ENCODE data around the gene RMND5B.

Gene RMND5B

DNA sequence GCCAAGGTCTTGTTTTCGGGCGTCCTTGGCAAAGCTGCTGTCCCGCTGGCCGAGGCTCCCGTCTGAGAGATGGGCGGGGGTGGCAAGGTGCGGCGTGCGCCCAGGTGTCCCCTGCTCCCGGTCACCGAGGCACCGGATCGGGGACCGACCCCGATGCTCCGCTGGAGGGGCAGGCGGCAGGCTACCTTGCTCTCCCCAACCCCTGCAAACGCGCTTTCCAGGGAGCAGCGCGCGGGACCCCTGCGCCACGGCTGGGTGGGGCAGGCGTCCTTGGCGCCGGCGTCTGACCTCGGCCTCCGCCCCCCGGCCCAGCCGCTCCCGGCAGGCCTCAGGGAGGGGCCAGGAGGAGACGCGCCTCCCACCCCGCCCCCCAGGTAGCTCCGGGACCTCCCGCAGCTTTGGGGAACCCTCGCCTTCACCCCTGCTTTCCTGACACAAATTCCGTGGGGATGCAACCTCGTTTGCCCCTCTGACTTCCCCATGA lies 16.9 kb upstream of the RMND5B start:
- Histone ChIP-seq H3K9ac (ENCODE audit: low read length) (peak overlapping the region; percentile 85), H3K27ac (ENCODE audit: low read depth, low read length) (peak overlapping the region; percentile 91; the same call in 1 of the 2 replicates), H3K4me1 (ENCODE audit: control insufficient read depth, insufficient read depth, low read length) (peaks cover 36% of the 10 kb centered on the region), H3K36me3 (ENCODE audit: control insufficient read depth, insufficient read depth, low read length) (no peaks in the 10 kb centered on the region), H3K4me3 (ENCODE audit: low read depth, low read length) (peak overlapping the region; percentile 90), H3K27me3 (ENCODE audit: control insufficient read depth, insufficient read depth, low read length) (no peaks in the 10 kb centered on the region), H3K9me3 (ENCODE audit: control insufficient read depth, insufficient read depth, low read depth, low read length) (0 out of 2 replicates have a peak, but pooled peaks cover 4% of the 10 kb centered on the region)

DNA sequence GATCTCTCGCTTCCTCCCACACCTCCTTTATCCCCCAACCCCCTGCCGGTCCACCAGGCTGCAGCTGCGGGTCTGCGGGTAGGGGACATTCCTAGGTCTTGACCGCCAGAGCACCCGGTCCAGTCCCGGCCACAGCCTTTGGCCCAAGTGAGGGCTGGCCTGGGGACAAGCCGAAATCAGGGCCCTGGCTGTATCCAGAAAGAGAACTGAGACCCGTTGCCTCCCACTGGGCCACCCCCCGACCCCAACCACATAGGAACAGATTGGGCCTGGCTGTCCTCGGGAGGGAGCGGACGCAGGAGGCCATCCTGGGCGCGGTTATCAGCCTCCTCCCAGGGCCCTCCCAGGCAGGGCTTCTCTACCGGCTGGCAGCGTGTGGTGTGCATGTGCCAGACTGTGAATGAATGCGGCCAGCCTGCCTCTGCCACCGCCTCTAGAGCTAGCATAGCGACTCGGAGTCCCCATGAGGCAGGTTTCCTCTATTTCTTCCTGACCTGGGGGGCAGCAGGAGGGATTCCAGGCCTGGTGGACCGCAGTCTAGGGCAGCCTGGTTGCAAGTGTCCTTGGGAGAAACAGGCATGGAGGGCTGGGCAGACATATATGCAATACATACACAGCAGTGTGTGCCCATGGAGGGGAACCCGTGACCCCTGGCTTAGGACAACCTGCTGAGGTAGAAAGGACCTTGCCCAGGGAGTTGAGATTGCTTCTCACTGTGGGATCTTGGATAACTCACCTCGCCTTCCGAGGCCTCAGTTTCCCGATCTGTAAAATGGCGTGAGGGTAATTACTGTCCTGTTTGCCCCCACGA lies 16.3 kb upstream of the RMND5B start:
- Histone ChIP-seq H3K27me3 (ENCODE audit: control insufficient read depth, insufficient read depth, low read length) (no peaks in the 10 kb centered on the region), H3K36me3 (ENCODE audit: control insufficient read depth, insufficient read depth, low read length) (no peaks in the 10 kb centered on the region), H3K9me3 (ENCODE audit: control insufficient read depth, insufficient read depth, low read depth, low read length) (0 out of 2 replicates have a peak, but pooled peaks cover 4% of the 10 kb centered on the region), H3K4me1 (ENCODE audit: control insufficient read depth, insufficient read depth, low read length) (peaks cover 36% of the 10 kb centered on the region), H3K4me3 (ENCODE audit: low read depth, low read length) (peak overlapping the region; percentile 90), H3K27ac (ENCODE audit: low read depth, low read length) (peak overlapping the region; percentile 91; the same call in 1 of the 2 replicates), H3K9ac (ENCODE audit: low read length) (peak overlapping the region; percentile 85)

DNA sequence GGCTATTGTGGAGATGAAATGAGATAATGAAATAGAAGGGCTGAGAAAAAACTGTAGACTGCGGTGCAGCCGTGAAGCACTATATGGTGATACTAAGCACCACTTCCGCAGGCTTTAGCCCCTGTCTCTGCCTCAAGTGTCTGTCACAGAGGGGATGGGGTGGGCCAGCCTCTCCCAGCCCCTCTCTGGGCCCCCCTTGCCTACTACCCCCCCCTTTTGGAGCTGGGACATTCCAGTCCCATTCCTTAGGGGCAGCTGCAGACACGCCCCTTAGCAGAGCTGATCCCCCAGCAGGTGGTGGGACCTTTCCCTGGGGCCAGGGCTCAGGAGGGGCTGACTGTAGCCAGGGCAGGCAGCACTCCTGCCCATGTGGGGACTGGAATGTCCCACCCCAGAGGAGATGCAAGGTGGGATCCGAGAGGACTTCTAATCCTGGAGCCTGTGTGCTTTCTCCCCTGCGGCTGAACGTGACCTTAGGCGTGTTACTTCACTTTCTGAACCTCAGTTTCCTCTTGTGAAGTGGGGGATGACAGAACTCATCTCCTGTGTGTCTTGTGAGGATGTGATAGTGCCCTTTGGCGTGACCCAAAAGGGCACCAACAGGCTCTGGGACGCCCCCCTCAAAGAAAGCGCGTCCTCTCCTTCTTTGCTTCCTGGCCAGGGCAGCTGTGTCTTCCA lies 15.5 kb upstream of the RMND5B start:
- no peaks in the 10 kb centered on the region for H3K27me3 ChIP-seq (ENCODE audit: control insufficient read depth, insufficient read depth, low read length)
- H3K4me3 ChIP-seq (ENCODE audit: low read depth, low read length) = peak overlapping the region; percentile 90
- peak overlapping the region; percentile 91 for H3K27ac ChIP-seq (ENCODE audit: low read depth, low read length)
- H3K9me3 ChIP-seq (ENCODE audit: control insufficient read depth, insufficient read depth, low read depth, low read length) = 0 out of 2 replicates have a peak, but pooled peaks cover 4% of the 10 kb centered on the region
- H3K4me1 ChIP-seq (ENCODE audit: control insufficient read depth, insufficient read depth, low read length) = peaks cover 38% of the 10 kb centered on the region
- H3K9ac ChIP-seq (ENCODE audit: low read length) = peak overlapping the region; percentile 85
- peaks cover 6% of the 10 kb centered on the region for H3K36me3 ChIP-seq (ENCODE audit: control insufficient read depth, insufficient read depth, low read length)

DNA sequence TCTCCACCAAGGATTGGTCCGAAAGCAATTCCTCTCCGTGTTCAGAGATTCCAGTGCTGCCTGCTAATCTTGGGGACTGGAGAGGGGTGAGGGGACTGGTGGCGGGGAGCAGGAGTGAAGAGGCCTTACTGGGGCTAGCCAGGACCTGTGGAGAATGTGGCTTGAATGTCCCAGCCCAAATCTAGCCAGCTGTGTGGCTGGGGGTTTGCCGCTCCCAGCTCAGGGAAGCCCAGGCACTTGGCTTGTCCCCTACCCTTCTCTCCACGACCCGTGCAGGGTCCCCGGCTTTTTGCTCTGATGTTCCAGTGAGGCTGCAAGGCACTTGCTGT lies 15.0 kb upstream of the RMND5B start:
- peak overlapping the region; percentile 85 for H3K9ac ChIP-seq (ENCODE audit: low read length)
- no peaks in the 10 kb centered on the region for H3K27me3 ChIP-seq (ENCODE audit: control insufficient read depth, insufficient read depth, low read length)
- peaks cover 38% of the 10 kb centered on the region for H3K4me1 ChIP-seq (ENCODE audit: control insufficient read depth, insufficient read depth, low read length)
- peak overlapping the region; percentile 90 for H3K4me3 ChIP-seq (ENCODE audit: low read depth, low read length)
- H3K36me3 ChIP-seq (ENCODE audit: control insufficient read depth, insufficient read depth, low read length) = peaks cover 11% of the 10 kb centered on the region
- H3K27ac ChIP-seq (ENCODE audit: low read depth, low read length) = peak overlapping the region; percentile 91
- 0 out of 2 replicates have a peak, but pooled peaks cover 4% of the 10 kb centered on the region for H3K9me3 ChIP-seq (ENCODE audit: control insufficient read depth, insufficient read depth, low read depth, low read length)

DNA sequence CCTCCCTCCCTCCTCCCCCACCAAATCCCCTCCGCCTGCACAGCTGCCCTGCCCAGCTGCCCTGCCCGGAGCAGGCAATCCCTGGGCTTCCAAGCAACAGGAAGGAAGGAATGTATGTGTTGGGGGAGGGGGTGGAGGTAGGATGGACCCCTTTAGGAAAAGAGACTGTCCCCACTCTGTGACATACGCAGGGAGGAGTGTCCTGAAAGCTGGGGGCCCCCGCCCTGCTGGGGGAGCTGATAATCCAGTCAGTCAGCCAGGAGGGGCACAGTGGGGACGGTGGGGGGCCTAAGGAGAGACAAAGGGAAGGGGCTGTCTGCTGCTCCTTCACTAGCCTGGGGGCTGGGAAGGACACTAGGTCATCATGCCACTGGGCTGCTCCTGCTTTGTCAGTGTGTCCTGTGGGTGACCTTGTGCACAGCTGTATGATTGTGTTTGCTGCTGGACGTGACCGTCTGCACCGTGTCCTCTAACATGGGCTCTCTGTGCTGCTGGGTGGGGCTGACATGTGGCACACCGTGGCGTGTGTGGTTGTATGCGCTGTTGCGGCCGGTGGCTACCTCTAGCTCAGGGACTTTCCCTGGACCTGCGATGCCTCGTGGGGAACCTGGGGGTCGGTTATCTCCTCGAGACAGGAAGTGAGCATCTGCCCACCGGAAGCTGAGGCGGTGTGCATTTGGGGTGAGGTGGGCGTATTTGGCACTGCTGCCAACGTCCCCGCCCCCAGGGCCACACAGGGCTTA lies 14.5 kb upstream of the RMND5B start:
- peak overlapping the region; percentile 90 for H3K4me3 ChIP-seq (ENCODE audit: low read depth, low read length)

DNA sequence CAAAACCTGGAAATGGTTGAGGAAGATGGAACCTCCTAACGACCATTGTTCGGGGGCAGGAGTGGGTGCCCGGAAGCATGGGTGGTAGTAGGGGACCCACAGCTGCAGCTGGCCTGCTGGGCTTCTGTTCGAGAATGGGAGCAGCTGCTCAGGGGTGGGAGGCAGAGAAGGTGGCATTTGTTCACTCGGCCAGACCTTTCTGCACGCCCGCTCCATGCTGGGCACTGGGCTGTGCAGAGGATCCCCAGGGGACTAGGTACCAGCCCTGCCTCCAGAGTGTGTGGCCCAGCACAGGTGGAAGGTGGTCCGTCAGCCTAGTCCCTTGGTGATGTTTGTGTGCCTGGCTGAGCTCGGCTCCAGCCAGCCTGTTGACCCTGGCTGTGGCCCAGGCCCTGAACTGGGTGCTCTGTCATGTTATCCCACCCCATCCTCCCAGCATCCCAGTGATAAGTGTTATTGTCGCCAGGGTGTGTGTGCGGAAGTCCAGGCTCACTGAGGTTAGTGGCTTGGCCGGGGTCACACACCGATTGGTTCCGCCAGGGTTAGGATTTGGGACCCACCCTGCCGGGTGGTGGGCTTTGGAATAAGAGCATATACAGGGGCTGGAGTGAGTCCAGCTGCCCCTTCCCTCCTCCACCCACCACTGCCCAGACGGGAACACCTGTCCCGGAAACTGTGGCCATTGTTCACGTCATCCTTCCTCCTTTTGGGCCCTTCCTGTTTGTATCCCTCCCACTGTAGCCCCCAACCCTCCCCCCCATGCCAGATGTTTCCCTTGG lies 12.7 kb upstream of the RMND5B start:
- Histone ChIP-seq H3K27ac (ENCODE audit: low read depth, low read length) (no peak overlapping the region), H3K27me3 (ENCODE audit: control insufficient read depth, insufficient read depth, low read length) (no peaks in the 10 kb centered on the region), H3K4me3 (ENCODE audit: low read depth, low read length) (no peak overlapping the region), H3K9me3 (ENCODE audit: control insufficient read depth, insufficient read depth, low read depth, low read length) (no peaks in the 10 kb centered on the region), H3K4me1 (ENCODE audit: control insufficient read depth, insufficient read depth, low read length) (peaks cover 49% of the 10 kb centered on the region), H3K9ac (ENCODE audit: low read length) (no peak overlapping the region), H3K36me3 (ENCODE audit: control insufficient read depth, insufficient read depth, low read length) (peaks cover 33% of the 10 kb centered on the region)

More for the DNA sequence above, 14.5 kb upstream of the RMND5B start:
- Histone ChIP-seq H3K27ac (ENCODE audit: low read depth, low read length) (peak overlapping the region; percentile 91; the same call in 1 of the 2 replicates), H3K36me3 (ENCODE audit: control insufficient read depth, insufficient read depth, low read length) (peaks cover 15% of the 10 kb centered on the region), H3K27me3 (ENCODE audit: control insufficient read depth, insufficient read depth, low read length) (no peaks in the 10 kb centered on the region), H3K9ac (ENCODE audit: low read length) (peak overlapping the region; percentile 85), H3K4me1 (ENCODE audit: control insufficient read depth, insufficient read depth, low read length) (peaks cover 41% of the 10 kb centered on the region), H3K9me3 (ENCODE audit: control insufficient read depth, insufficient read depth, low read depth, low read length) (0 out of 2 replicates have a peak, but pooled peaks cover 4% of the 10 kb centered on the region)

DNA sequence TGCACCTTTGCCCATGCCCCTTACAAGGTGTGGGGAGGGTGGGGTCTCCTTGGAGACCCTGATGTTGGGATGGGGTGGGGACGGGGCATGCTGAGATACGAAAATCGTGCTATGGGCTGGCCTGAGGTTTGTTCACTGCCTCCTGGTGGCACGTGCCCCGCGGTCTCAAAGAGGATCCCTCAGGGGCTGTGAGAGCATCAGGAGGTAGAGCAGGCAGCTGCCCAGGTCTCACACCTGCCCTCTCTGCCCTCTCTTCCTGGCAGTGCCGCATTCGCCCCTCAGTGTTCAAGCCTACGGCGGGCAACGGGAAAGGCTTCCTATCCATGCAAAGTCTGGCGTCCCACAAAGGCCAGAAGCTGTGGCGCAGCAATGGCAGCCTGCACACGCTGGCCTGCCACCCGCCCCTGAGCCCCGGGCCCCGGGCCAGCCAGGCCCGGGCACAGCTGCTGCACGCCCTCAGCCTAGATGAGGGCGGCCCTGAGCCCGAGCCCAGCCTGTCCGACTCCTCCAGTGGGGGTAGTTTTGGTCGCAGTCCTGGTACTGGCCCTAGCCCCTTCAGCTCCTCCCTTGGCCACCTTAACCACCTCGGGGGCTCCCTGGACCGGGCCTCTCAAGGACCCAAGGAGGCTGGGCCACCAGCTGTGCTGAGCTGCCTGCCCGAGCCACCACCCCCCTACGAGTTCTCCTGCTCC lies 10.8 kb upstream of the RMND5B start:
- Histone ChIP-seq H3K4me1 (ENCODE audit: control insufficient read depth, insufficient read depth, low read length) (peaks cover 62% of the 10 kb centered on the region), H3K27ac (ENCODE audit: low read depth, low read length) (no peak overlapping the region), H3K27me3 (ENCODE audit: control insufficient read depth, insufficient read depth, low read length) (no peaks in the 10 kb centered on the region), H3K9ac (ENCODE audit: low read length) (no peak overlapping the region), H3K9me3 (ENCODE audit: control insufficient read depth, insufficient read depth, low read depth, low read length) (no peaks in the 10 kb centered on the region), H3K36me3 (ENCODE audit: control insufficient read depth, insufficient read depth, low read length) (peaks cover 46% of the 10 kb centered on the region), H3K4me3 (ENCODE audit: low read depth, low read length) (no peak overlapping the region)

DNA sequence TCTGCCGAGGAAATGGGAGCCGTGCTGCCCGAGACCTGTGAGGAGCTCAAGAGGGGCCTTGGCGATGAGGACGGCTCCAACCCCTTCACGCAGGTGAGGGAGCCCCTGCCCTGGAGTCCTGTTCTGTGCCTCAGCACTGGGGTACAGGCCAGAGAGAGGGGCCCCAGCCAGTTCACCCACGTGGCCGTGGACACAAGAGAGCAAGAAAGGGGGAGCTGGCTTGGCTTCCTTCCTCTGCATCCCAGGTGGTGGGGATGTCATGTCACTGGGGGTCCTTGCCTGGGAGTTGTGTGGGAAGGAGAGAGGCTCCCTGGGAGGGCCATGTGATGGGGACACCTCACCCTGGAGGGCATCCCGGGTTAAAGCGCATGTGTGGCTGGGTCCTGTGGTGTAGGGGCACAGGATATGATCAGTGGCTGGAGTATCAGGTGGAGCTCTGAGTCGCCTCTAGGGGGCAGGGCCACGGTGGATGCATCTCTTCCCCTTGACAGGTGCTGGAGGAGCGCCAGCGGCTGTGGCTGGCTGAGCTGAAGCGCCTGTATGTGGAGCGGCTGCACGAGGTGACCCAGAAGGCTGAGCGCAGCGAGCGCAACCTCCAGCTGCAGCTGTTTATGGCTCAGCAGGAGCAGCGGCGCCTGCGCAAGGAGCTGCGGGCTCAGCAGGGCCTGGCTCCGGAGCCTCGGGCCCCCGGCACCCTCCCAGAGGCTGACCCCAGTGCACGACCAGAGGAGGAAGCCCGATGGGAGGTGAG lies 10.0 kb upstream of the RMND5B start:
- H3K4me1 ChIP-seq (ENCODE audit: control insufficient read depth, insufficient read depth, low read length) = peaks cover 60% of the 10 kb centered on the region
- no peak overlapping the region for H3K4me3 ChIP-seq (ENCODE audit: low read depth, low read length)
- peaks cover 46% of the 10 kb centered on the region for H3K36me3 ChIP-seq (ENCODE audit: control insufficient read depth, insufficient read depth, low read length)

DNA sequence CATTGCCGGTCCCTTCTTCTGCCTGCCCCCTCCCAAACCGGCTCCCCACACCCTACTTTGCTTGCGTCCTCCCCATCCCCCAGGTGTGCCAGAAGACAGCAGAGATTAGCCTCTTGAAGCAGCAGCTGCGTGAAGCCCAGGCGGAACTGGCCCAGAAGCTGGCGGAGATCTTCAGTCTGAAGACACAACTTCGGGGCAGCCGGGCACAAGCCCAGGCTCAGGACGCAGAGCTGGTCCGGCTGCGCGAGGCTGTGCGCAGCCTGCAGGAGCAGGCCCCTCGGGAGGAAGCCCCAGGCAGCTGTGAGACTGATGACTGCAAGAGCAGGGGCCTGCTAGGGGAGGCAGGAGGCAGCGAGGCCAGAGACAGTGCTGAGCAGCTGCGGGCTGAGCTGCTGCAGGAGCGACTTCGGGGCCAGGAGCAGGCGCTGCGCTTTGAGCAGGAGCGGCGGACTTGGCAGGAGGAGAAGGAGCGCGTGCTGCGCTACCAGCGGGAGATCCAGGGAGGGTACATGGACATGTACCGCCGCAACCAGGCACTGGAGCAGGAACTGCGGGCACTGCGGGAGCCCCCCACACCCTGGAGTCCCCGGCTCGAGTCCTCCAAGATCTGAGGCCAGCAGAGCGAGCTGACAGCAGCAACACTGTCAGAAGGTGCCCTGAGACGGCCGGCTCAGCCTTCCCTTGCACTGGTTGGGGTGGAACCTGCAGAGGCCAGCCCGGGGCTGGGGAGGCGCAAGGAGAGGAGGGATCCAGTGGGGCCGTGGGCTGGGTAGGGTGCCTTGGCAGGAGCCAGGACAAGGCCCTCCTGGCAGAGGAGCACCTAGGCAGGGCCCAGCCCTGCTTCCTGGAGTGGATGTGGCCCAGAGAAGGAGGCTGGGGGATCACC lies 9.2 kb upstream of the RMND5B start:
- no peaks in the 10 kb centered on the region for H3K27me3 ChIP-seq (ENCODE audit: control insufficient read depth, insufficient read depth, low read length)
- H3K4me1 ChIP-seq (ENCODE audit: control insufficient read depth, insufficient read depth, low read length) = peaks cover 55% of the 10 kb centered on the region
- peak overlapping the region; percentile 18; the same call in 1 of the 2 replicates for H3K27ac ChIP-seq (ENCODE audit: low read depth, low read length)
- H3K36me3 ChIP-seq (ENCODE audit: control insufficient read depth, insufficient read depth, low read length) = peaks cover 46% of the 10 kb centered on the region
- no peak overlapping the region for H3K4me3 ChIP-seq (ENCODE audit: low read depth, low read length)
- H3K9me3 ChIP-seq (ENCODE audit: control insufficient read depth, insufficient read depth, low read depth, low read length) = no peaks in the 10 kb centered on the region
- no peak overlapping the region for H3K9ac ChIP-seq (ENCODE audit: low read length)

More for the DNA sequence above, 10.0 kb upstream of the RMND5B start:
- no peaks in the 10 kb centered on the region for H3K9me3 ChIP-seq (ENCODE audit: control insufficient read depth, insufficient read depth, low read depth, low read length)
- H3K27me3 ChIP-seq (ENCODE audit: control insufficient read depth, insufficient read depth, low read length) = no peaks in the 10 kb centered on the region
- no peak overlapping the region for H3K27ac ChIP-seq (ENCODE audit: low read depth, low read length)
- H3K9ac ChIP-seq (ENCODE audit: low read length) = no peak overlapping the region
